ENCODE data around the gene JAKMIP2. TPM values are rescaled to one million over a fixed set of nuclear protein-coding genes. Genes with fewer than 3 reads are reported as not detected.
"Not testable (repeated sequence)": the region's sequence is repeated elsewhere in the genome, so short reads cannot be mapped to it uniquely, and the experiment has no call there.

Gene JAKMIP2
- total and polyA plus RNA-seq, 9 donors = 2.0 to 4.6 (median 2.3) TPM

- DNase-seq = no peak
- WGBS (ENCODE audit: insufficient coverage) = no CpG with 5 or more reads among the region's 1 CpG
- Histone ChIP-seq H3K27me3 (ENCODE audit: control insufficient read depth, insufficient read depth, low read length) (no peaks in the 10 kb centered on the region), H3K4me3 (ENCODE audit: low read length) (no peak overlapping the region), H3K27ac (ENCODE audit: low read length) (no peak overlapping the region), H3K4me1 (ENCODE audit: control insufficient read depth, insufficient read depth, low read length) (no peaks in the 10 kb centered on the region), H3K36me3 (ENCODE audit: control insufficient read depth, insufficient read depth, low read length) (no peaks in the 10 kb centered on the region), H3K9me3 (replicated peaks; ENCODE audit: control insufficient read depth, low read depth, low read length) (no peaks in the 10 kb centered on the region)
These were observed 139.4 kb downstream of the JAKMIP2 start for GRCh38 chr5:147643142-147643541.

- H3K27me3 ChIP-seq (ENCODE audit: control insufficient read depth, insufficient read depth, low read length) = no peaks in the 10 kb centered on the region
- WGBS (ENCODE audit: insufficient coverage) = 78% methylated on average over 1 of the region's 3 CpGs
- no peak overlapping the region for H3K4me3 ChIP-seq (ENCODE audit: low read length)
- no peak for DNase-seq
- H3K27ac ChIP-seq (ENCODE audit: low read length) = no peak overlapping the region
- no peaks in the 10 kb centered on the region for H3K36me3 ChIP-seq (ENCODE audit: control insufficient read depth, insufficient read depth, low read length)
- H3K4me1 ChIP-seq (ENCODE audit: control insufficient read depth, insufficient read depth, low read length) = no peaks in the 10 kb centered on the region
- H3K9me3 ChIP-seq (replicated peaks; ENCODE audit: control insufficient read depth, low read depth, low read length) = no peaks in the 10 kb centered on the region
These were observed 139.9 kb downstream of the JAKMIP2 start for GRCh38 chr5:147642666-147643065.

DNA sequence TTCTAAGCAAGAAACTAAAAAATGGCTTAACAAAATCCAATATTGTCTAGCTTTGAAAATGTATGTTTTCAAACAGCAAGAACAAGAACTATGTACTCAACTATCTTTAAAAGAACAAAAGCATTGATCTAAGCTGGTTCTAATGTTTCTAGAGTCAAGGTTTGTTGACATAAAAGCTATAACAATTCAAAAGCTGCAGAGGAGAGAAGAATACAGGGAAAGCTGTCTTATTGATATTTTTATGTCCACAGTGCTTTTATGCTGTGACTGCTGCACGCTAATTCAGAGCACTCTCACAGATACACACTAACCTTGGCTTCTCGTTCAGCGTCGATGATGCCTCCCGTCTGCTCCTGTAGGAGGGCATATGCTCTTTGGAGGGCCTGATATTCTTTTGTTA lies 143.2 kb downstream of the JAKMIP2 start:
- H3K27me3 ChIP-seq (ENCODE audit: control insufficient read depth, insufficient read depth, low read length) = no peaks in the 10 kb centered on the region
- WGBS (ENCODE audit: insufficient coverage) = no CpG with 5 or more reads among the region's 5 CpGs
- no peaks in the 10 kb centered on the region for H3K9me3 ChIP-seq (replicated peaks; ENCODE audit: control insufficient read depth, low read depth, low read length)
- no peaks in the 10 kb centered on the region for H3K36me3 ChIP-seq (ENCODE audit: control insufficient read depth, insufficient read depth, low read length)
- DNase-seq = no peak
- H3K27ac ChIP-seq (ENCODE audit: low read length) = no peak overlapping the region
- H3K4me3 ChIP-seq (ENCODE audit: low read length) = no peak overlapping the region
- no peaks in the 10 kb centered on the region for H3K4me1 ChIP-seq (ENCODE audit: control insufficient read depth, insufficient read depth, low read length)

DNA sequence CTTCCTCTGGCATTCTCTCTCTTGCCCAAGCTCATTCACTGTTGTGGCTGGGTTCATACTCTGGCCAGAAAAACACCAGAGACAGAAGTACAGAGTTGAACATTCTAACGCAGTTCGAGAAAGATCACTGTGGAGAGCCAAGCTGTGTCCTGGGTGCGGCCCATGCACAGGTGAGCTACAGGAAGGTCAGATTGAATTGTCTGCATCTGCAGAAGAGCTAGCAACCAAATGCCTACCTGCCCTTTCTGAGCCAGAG lies 145.9 kb downstream of the JAKMIP2 start:
- no peaks in the 10 kb centered on the region for H3K9me3 ChIP-seq (replicated peaks; ENCODE audit: control insufficient read depth, low read depth, low read length)
- 94% methylated on average over 3 of the region's 3 CpGs for WGBS (ENCODE audit: insufficient coverage)

DNA sequence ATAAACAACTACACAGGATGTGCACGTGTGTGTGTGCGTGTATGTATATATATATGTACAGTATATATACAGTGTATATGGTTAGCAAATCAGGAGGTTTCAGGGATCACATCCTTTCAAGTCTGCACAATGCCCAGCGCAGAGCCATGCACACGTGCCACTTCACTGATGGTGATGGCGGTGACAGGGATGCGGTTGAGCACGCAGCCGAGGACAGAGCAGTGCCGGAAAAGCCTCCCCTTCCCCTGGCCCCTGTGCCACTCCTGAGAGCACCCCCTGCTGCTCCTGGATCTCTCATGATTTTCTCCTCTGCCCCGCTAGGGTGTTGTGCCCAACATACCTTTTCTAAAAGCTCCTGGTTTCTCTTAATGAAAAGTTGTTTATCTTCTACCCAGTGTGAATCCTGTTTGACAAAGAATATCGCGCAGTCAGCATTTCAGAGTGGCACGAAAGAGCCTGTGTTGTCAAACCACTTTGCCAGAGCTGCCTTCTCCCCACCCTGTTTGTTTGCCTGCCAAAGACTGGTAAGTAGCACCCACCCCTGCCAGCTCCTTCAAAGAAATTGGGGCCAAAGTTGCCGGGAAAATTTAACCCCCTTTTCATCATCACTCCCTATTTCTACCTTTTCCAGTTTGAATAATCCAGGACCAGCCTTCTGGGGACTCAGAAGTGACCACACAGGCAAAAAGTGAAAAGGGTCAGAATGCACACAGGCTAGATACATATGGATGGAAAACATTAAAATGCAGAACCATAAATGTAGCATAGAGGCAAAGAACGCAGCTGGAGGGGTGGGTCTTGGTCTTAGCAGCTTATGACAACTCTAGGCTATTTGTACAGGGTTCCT lies 146.4 kb downstream of the JAKMIP2 start:
- H3K4me3 ChIP-seq (ENCODE audit: low read length) = no peak overlapping the region

More for the DNA sequence above, 145.9 kb downstream of the JAKMIP2 start:
- no peaks in the 10 kb centered on the region for H3K27me3 ChIP-seq (ENCODE audit: control insufficient read depth, insufficient read depth, low read length)
- no peaks in the 10 kb centered on the region for H3K4me1 ChIP-seq (ENCODE audit: control insufficient read depth, insufficient read depth, low read length)
- H3K4me3 ChIP-seq (ENCODE audit: low read length) = no peak overlapping the region
- no peak for DNase-seq
- no peaks in the 10 kb centered on the region for H3K36me3 ChIP-seq (ENCODE audit: control insufficient read depth, insufficient read depth, low read length)
- no peak overlapping the region for H3K27ac ChIP-seq (ENCODE audit: low read length)

GRCh38 chr5:147635439-147635838 lies 147.1 kb downstream of the JAKMIP2 start:
- WGBS (ENCODE audit: insufficient coverage) = 100% methylated on average over 1 of the region's 5 CpGs
- H3K4me1 ChIP-seq (ENCODE audit: control insufficient read depth, insufficient read depth, low read length); H3K9me3 ChIP-seq (replicated peaks; ENCODE audit: control insufficient read depth, low read depth, low read length); DNase-seq; H3K27me3 ChIP-seq (ENCODE audit: control insufficient read depth, insufficient read depth, low read length); H3K36me3 ChIP-seq (ENCODE audit: control insufficient read depth, insufficient read depth, low read length); H3K4me3 ChIP-seq (ENCODE audit: low read length); H3K27ac ChIP-seq (ENCODE audit: low read length): not testable (repeated sequence)

More for the DNA sequence above, 146.4 kb downstream of the JAKMIP2 start:
- DNase-seq = no peak
- Histone ChIP-seq H3K27ac (ENCODE audit: low read length) (no peak overlapping the region), H3K9me3 (replicated peaks; ENCODE audit: control insufficient read depth, low read depth, low read length) (no peaks in the 10 kb centered on the region), H3K27me3 (ENCODE audit: control insufficient read depth, insufficient read depth, low read length) (no peaks in the 10 kb centered on the region), H3K4me1 (ENCODE audit: control insufficient read depth, insufficient read depth, low read length) (no peaks in the 10 kb centered on the region), H3K36me3 (ENCODE audit: control insufficient read depth, insufficient read depth, low read length) (no peaks in the 10 kb centered on the region)
- WGBS (ENCODE audit: insufficient coverage) = 90% methylated on average over 7 of the region's 15 CpGs

GRCh38 chr5:147633173-147633572 lies 149.4 kb downstream of the JAKMIP2 start:
- H3K27me3 ChIP-seq (ENCODE audit: control insufficient read depth, insufficient read depth, low read length) = no peaks in the 10 kb centered on the region
- H3K36me3 ChIP-seq (ENCODE audit: control insufficient read depth, insufficient read depth, low read length) = no peaks in the 10 kb centered on the region
- H3K27ac ChIP-seq (ENCODE audit: low read length) = no peak overlapping the region
- no peak overlapping the region for H3K4me3 ChIP-seq (ENCODE audit: low read length)
- no peak for DNase-seq
- no peaks in the 10 kb centered on the region for H3K9me3 ChIP-seq (replicated peaks; ENCODE audit: control insufficient read depth, low read depth, low read length)
- H3K4me1 ChIP-seq (ENCODE audit: control insufficient read depth, insufficient read depth, low read length) = peaks cover 2% of the 10 kb centered on the region

DNA sequence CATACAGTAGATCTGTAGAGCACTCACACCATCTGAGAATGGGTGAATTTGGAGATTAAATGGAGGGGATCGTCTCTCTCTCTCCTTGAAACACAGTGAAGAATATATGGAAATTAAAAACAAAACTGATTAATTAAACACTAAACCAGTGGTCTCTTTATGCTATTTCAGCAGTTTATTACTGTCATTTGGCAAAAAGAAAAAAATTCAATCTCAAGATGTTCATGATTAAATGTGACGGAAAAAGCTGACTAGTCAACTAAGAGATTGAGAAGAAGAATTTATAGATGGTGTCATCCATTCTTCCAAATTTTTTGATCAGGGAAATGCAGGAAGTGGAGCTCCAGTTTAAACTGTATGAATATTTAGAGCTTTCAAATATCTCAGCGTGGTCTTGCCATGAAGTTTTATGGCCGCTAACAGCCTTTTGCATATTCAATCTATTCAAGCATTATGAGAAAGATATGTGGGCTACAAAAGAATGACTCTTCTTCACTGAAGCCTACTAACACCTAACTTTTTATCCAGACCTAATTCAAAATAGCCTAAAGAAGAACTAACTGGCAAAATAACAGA lies 151.0 kb downstream of the JAKMIP2 start:
- H3K4me1 ChIP-seq (ENCODE audit: control insufficient read depth, insufficient read depth, low read length) = peaks cover 2% of the 10 kb centered on the region

DNA sequence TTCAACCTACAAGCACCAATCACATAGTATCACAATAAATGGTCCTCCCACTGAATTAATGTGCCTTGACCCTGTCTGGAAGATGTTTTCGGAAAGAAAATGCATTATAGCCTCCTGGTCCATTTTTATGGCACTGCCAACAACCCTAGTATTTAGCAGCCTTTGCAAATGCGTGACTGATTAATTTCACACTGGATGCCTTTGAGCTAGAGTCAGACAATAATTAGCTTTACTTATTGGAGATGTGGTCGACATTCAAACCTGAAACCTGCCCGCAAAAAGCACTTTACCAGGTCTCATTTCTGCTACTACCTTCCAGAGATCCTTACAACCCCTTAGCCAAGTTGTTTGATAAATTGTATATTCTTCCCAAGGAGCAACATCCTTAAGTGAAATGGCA lies 153.3 kb downstream of the JAKMIP2 start:
- Histone ChIP-seq H3K4me1 (ENCODE audit: control insufficient read depth, insufficient read depth, low read length) (peaks cover 2% of the 10 kb centered on the region), H3K27ac (ENCODE audit: low read length) (no peak overlapping the region), H3K27me3 (ENCODE audit: control insufficient read depth, insufficient read depth, low read length) (no peaks in the 10 kb centered on the region), H3K4me3 (ENCODE audit: low read length) (no peak overlapping the region), H3K36me3 (ENCODE audit: control insufficient read depth, insufficient read depth, low read length) (no peaks in the 10 kb centered on the region), H3K9me3 (replicated peaks; ENCODE audit: control insufficient read depth, low read depth, low read length) (no peaks in the 10 kb centered on the region)
- WGBS (ENCODE audit: insufficient coverage) = no CpG with 5 or more reads among the region's 4 CpGs
- DNase-seq = peak; percentile 49

More for the DNA sequence above, 151.0 kb downstream of the JAKMIP2 start:
- H3K9me3 ChIP-seq (replicated peaks; ENCODE audit: control insufficient read depth, low read depth, low read length) = no peaks in the 10 kb centered on the region
- no peaks in the 10 kb centered on the region for H3K27me3 ChIP-seq (ENCODE audit: control insufficient read depth, insufficient read depth, low read length)
- DNase-seq = no peak
- no CpG with 5 or more reads among the region's 4 CpGs for WGBS (ENCODE audit: insufficient coverage)
- H3K4me3 ChIP-seq (ENCODE audit: low read length) = no peak overlapping the region
- no peak overlapping the region for H3K27ac ChIP-seq (ENCODE audit: low read length)
- H3K36me3 ChIP-seq (ENCODE audit: control insufficient read depth, insufficient read depth, low read length) = no peaks in the 10 kb centered on the region

DNA sequence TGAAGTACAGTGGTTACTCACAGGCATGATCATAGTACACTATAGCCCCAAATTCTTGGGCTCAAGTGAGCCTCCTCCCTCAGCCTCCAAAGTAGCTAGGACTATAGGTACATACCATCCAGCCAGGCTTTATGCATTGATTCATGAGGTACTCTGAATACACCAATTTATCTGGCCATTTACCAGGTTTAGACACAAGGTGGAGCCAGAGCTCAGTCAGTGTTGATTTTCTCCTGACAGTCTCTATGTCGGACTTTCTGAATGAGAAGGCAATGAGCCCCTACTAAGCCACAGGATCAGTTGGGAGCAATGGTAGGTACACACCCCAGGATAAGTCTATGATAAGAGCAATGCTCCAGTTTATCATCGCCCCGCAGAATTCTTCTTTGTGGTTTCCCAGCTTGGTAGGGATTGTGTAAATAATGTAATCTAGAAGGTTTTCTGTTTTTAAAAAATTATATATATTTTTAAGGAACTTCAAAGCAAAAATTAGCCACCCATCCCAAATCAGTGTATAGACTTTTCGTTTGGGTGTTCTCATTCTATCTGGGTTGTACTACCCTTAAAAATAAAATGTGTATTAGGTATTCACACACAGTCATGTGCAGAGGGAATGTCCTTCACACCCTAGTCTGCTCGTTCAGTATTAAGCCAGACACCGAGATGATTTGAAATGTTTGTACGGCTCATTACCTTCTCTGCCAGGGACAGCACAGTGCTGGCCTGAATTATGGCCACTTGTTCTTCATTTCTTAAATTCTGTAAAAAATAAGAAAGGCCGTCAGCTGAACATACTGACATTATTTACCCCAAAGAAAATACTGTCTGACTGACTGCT lies 154.3 kb downstream of the JAKMIP2 start:
- Histone ChIP-seq H3K9me3 (replicated peaks; ENCODE audit: control insufficient read depth, low read depth, low read length) (no peaks in the 10 kb centered on the region), H3K36me3 (ENCODE audit: control insufficient read depth, insufficient read depth, low read length) (no peaks in the 10 kb centered on the region), H3K4me3 (ENCODE audit: low read length) (no peak overlapping the region), H3K27me3 (ENCODE audit: control insufficient read depth, insufficient read depth, low read length) (no peaks in the 10 kb centered on the region), H3K27ac (ENCODE audit: low read length) (no peak overlapping the region), H3K4me1 (ENCODE audit: control insufficient read depth, insufficient read depth, low read length) (peaks cover 2% of the 10 kb centered on the region)
- peak; percentile 84 for DNase-seq
- WGBS (ENCODE audit: insufficient coverage) = 13% methylated on average over 1 of the region's 8 CpGs
